ENCODE measurements around the gene DCDC1.

DCDC1 gene

DNA sequence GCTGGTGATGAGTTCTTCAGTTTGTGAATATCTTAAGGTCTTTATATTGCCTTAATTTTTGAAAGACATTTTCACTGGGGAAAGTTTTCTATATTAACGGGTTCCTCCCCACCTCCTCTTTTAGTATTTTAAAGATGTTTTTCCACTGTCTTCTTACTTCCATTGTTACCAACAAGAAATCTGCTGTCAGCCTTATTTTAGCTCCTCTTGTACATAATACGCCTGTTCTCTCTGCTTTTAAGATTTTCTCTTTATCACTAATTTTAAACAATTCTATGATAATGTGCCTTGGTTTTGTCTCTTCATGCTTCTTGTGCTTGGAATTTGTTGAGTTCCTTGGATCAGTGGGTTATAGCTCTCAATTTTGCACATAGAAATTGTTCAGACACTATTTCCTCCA, 280.4 kb downstream of the DCDC1 start:
- no peak overlapping the region for H3K4me3 Mint-ChIP-seq

DNA sequence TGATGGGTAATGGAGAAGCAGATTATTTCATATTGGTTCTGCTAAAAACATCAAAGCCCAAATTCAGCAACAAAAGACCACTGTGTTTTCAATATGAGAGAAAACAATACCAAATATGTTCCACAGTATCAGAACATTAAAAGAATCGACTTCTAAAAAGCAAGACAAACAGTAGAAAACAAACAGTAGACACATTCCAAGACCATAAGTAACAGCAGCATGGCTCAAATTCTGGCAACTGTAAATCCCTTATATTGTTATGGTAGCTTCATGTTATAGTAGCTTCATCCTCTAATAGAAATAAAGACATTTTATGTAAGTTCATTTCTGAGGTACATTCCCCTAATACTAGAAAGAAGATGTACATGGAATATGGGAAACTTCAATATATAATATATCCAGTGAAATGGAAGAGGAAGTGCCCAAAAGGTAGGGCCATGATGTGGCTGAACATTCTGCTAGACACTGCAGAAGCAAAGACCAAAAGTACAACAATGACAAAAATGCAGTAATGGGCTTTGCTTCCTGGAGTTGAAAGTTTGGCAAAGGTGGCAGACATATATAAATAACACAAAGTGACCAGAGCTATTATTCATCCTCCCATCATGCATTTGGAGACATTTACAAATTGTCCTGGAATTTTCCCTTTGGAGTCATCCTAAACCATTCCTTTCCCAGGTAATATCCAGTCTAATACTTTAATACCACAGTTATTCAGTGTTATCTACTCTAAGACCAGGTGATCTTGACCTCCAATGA, 299.9 kb downstream of the DCDC1 start:
- no peaks in the 10 kb centered on the region for H3K27me3 Mint-ChIP-seq (ENCODE audit: low read depth)
- H3K36me3 Mint-ChIP-seq (ENCODE audit: low read depth): no peaks in the 10 kb centered on the region
- H3K27ac Mint-ChIP-seq: no peak overlapping the region
- H3K4me1 Mint-ChIP-seq: no peaks in the 10 kb centered on the region
- TF ChIP-seq, protein P1, sequence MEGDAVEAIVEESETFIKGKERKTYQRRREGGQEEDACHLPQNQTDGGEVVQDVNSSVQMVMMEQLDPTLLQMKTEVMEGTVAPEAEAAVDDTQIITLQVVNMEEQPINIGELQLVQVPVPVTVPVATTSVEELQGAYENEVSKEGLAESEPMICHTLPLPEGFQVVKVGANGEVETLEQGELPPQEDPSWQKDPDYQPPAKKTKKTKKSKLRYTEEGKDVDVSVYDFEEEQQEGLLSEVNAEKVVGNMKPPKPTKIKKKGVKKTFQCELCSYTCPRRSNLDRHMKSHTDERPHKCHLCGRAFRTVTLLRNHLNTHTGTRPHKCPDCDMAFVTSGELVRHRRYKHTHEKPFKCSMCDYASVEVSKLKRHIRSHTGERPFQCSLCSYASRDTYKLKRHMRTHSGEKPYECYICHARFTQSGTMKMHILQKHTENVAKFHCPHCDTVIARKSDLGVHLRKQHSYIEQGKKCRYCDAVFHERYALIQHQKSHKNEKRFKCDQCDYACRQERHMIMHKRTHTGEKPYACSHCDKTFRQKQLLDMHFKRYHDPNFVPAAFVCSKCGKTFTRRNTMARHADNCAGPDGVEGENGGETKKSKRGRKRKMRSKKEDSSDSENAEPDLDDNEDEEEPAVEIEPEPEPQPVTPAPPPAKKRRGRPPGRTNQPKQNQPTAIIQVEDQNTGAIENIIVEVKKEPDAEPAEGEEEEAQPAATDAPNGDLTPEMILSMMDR (IDR thresholded peaks at IDR 0.05; ENCODE audit: unreplicated experiment in 3 of 3): no peak
- H3K9me3 Mint-ChIP-seq: no peaks in the 10 kb centered on the region
- no peak overlapping the region for H3K4me3 Mint-ChIP-seq

More for the DNA sequence above, 280.4 kb downstream of the DCDC1 start:
- peaks cover 8% of the 10 kb centered on the region for H3K36me3 Mint-ChIP-seq (ENCODE audit: low read depth)
- TF ChIP-seq, protein P1 (IDR thresholded peaks at IDR 0.05; ENCODE audit: unreplicated experiment in 3 of 3): no peak
- H3K27ac Mint-ChIP-seq: no peak overlapping the region
- no peaks in the 10 kb centered on the region for H3K27me3 Mint-ChIP-seq (ENCODE audit: low read depth)
- no peaks in the 10 kb centered on the region for H3K4me1 Mint-ChIP-seq
- H3K9me3 Mint-ChIP-seq: peaks cover 18% of the 10 kb centered on the region

DNA sequence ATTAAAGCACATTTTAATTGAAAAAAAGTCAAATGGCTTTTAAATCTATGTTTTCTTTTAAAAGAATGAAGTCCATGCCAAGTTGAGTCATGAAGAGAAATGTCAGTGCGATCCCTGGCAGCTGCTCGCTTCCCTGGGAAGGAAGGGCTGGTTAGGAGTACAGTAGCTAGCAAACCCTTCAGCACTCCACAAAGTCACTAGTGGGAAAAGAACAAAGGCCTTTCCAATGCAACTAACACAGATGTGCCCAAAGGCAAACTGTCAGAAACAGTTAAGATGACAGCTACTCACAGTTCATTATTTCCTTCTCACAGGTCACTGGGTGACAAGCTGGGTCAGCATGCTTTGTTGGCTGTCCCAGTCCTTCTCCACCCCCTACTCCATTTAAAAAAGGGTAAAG, 308.7 kb downstream of the DCDC1 start:
- Mint-ChIP-seq H3K4me3 (no peak overlapping the region), H3K36me3 (ENCODE audit: low read depth) (no peaks in the 10 kb centered on the region), H3K9me3 (no peaks in the 10 kb centered on the region), H3K27ac (no peak overlapping the region), H3K27me3 (ENCODE audit: low read depth) (no peaks in the 10 kb centered on the region), H3K4me1 (no peaks in the 10 kb centered on the region)
- TF ChIP-seq, protein P1 (IDR thresholded peaks at IDR 0.05; ENCODE audit: unreplicated experiment in 3 of 3): no peak

- Mint-ChIP-seq H3K27me3 (ENCODE audit: low read depth) (no peaks in the 10 kb centered on the region), H3K9me3 (no peaks in the 10 kb centered on the region), H3K27ac (no peak overlapping the region), H3K36me3 (ENCODE audit: low read depth) (no peaks in the 10 kb centered on the region), H3K4me1 (no peaks in the 10 kb centered on the region), H3K4me3 (no peak overlapping the region)
- TF ChIP-seq, protein P1 (IDR thresholded peaks at IDR 0.05; ENCODE audit: unreplicated experiment in 3 of 3): no peak
Observed at GRCh38 chr11:31059529-31059928, 310.0 kb downstream of the DCDC1 start.

GRCh38 chr11:31050061-31050765, 319.3 kb downstream of the DCDC1 start:
- Mint-ChIP-seq H3K4me1 (no peaks in the 10 kb centered on the region), H3K36me3 (ENCODE audit: low read depth) (no peaks in the 10 kb centered on the region), H3K4me3 (no peak overlapping the region), H3K27me3 (ENCODE audit: low read depth) (peaks cover 4% of the 10 kb centered on the region), H3K27ac (no peak overlapping the region), H3K9me3 (peaks cover 13% of the 10 kb centered on the region)
- TF ChIP-seq, protein P1 (IDR thresholded peaks at IDR 0.05; ENCODE audit: unreplicated experiment in 3 of 3): no peak

Data from nephron (organoid).